GM18868 (cell line): ENCODE data around the gene DPP10.

Experiments
- ATAC-seq: cut with Tn5 transposase; IDR thresholded peaks from one replicate; pipeline ENCODE4 v1.9.1; 2021; ENCODE audit warnings: mild to moderate bottlenecking, moderate library complexity; ENCODE audit not compliant: unreplicated experiment

Gene DPP10

DNA sequence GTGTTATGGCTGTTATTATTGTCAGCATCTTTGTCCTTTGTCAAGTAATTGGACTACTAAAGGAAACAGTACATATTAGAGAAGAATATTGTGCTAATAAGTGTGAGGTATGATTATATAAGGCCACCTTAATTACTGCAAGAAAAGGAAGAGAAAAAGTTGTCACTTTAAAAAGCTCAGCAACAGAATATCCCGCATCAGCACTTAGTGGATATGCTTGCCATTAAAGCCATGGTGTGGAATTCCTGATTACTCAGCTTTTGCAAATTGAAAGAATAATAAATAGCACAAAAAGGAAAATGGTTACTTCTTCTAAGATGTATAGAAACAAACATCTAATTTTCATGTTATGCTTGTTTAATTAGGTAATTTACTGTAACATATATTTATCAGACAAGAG, 347.5 kb downstream of the DPP10 start:
- ATAC-seq: no peak

DNA sequence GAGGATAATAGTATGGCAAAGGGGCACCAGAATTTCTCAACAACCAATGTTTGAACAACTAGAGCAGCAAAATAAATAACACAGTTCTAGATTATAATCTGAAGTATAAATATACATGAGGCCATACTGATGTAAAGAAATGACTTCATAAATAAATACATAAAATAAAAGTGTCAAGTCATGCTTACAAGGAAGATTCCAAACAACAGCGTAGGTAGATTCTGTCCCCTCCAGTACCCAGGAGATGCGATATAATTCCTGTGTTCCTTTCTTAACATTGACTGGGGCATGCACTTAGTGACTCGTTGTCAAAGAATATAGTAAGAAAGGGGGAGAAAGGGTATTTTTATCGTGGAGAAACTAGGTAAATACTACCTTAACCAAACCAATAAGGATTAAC, 355.1 kb downstream of the DPP10 start:
- no peak for ATAC-seq

DNA sequence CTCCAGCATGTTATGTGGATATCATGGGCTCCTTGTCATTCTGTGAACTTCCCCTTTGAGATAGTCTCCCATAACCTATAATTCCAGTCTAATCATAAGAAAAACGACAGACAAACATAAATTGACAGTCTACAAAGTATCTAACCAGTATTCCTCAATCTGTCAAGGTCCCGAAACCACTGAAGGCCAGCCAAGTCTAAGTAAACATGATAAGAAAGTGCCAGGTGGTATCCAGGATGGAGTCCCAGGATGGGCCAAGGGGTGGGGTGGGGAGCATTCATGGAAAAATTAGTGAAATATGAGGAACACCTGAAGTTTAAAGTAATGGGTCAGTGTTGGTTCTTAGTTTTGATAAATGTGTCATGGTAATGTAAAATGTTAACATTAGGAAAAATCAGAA, 355.5 kb downstream of the DPP10 start:
- ATAC-seq: no peak

DNA sequence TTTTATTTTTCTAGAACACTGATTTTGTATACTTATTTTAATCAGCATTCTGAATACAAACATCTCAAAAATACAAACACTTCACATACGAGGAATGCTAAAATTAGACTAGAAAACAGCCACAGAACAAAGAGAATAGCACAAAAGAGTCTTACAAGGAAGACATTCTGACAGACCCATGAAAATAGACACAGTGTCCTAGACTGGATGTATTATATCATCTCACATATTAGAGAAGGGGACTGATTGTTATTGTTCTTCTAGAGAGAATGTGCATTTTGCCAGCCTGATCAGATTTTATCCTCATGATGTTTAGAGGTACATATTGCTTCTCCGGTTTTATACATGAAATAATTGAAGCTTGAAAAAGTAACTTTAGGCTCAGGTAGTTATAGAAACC, 357.9 kb downstream of the DPP10 start:
- ATAC-seq: no peak

DNA sequence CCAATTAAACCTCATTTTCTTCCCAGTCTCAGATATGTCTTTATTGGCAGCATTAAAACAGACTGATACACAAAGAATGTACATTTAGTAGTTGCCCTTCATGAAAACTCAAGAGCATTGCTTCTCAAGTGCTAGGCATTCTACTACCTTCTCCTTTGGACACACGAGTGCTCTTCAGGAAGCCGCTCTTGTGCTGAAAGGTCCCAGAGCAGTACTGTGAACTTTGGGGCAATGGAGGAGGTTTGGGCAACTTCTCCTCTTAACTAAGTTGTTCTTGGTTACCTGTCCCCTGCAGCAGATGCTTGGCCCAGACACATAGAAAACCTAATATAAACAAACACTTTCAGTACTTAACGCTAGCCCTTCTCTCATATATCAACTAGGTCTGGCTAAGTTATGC, 362.8 kb downstream of the DPP10 start:
- no peak for ATAC-seq

DNA sequence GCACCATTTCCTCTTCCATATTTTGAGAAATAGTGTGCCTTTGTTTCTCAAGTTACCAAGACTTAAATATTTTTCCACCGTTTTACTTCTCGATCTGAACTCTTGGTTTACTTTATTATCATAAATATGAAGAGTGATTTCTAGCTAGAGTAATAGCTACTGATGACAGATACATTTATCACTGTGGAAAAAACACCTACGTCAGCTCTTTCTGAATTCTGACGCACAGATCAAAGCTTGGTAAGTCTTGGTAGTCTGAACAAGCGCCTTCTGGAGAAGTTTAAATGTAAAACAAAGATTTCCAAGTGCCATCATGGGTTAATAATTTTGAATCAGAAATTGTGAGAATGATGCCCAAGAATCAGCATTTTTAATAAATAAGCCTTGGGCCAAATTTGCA, 367.7 kb downstream of the DPP10 start:
- no peak for ATAC-seq

DNA sequence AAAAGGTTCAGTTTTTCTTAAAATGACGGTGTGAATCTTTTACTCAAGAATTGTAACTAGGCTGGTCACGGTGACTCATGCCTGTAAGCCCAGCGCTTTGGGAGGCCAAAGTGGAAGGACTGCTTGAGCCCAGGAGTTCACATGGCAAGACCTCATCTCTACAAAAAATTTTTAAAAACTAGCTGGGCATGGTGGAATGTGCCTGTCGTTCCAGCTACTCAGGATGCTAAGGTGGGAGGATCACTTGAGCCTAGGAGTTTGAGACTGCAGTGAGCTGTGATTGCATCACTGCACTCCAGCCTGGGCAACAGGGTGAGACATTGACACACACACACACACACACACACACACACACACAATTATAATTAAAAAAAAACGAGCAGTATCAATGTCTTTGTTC, 369.8 kb downstream of the DPP10 start:
- no peak for ATAC-seq

DNA sequence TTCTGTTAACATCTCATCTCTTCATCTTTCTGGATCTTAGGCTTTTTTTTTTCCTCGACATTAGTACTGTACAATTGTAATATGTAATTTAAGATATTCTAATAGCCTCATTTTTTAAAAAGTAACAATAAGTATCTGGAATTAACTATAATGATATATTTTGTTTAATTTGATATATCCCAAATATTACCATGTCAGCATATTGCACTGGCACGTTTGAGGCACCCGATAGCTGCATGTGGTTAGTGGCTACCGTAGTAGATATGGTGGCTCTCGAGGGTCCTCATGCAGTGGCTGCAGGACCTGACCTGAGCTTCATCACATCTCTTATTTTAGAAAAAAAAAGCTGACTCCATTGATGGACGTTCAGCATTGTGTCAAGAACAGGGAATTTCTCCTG, 371.9 kb downstream of the DPP10 start:
- no peak for ATAC-seq

DNA sequence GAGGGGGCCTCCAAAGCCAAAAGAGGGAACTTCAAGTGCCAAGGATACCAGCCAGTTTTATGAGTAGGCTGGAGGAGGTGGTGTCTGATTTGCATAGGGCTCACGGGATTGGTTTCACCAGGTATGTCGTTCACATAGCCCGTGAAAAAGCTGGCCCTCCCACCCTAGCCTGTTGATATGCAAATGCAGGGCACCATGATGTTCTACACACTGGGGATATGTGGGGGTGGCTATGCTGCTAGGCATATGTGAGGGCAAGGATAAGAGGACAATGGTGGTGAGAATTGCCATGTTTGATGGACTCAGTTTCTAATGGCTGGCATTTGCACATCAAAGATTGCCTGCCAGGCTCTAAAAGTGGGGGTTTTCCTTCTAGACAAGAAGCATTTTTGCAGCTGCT, 378.6 kb downstream of the DPP10 start:
- no peak for ATAC-seq

DNA sequence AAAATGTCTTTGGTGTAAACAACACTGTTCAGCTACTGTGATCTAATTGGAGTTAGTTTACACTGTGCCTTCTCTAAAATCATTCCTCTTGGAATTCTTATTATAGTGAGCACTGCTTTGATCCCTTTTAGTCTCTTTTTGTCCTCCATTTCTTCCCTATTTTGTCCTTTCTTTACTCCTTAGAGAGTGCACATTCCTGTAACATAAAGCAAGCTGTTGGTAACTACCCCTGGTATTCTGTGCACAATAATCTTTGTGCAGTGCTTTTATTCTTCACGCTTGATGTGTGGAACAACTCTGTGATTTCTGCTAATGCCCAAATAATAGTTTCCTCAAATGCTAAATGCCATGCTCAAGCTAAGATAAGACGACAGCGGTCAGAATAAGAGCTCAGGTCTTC, 401.5 kb downstream of the DPP10 start:
- no peak for ATAC-seq

DNA sequence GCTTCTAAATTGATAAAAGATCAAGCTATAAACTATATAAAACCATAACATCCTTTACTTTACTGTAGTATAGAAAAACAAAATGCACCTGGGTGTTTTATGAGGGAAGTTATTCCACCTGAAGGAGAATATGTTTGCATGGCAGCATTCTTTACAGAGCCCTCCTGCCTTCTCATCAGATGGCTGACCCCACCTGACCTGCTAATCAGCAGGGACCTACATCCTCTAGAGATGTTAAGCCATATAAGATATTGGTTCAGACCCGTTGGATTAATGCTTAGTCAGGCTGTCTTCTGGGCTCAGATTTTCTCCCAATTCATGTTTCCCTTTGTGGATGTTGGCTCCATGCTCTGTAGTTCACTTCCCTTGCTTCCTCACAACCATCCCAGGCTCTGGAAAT, 414.8 kb downstream of the DPP10 start:
- ATAC-seq: no peak

DNA sequence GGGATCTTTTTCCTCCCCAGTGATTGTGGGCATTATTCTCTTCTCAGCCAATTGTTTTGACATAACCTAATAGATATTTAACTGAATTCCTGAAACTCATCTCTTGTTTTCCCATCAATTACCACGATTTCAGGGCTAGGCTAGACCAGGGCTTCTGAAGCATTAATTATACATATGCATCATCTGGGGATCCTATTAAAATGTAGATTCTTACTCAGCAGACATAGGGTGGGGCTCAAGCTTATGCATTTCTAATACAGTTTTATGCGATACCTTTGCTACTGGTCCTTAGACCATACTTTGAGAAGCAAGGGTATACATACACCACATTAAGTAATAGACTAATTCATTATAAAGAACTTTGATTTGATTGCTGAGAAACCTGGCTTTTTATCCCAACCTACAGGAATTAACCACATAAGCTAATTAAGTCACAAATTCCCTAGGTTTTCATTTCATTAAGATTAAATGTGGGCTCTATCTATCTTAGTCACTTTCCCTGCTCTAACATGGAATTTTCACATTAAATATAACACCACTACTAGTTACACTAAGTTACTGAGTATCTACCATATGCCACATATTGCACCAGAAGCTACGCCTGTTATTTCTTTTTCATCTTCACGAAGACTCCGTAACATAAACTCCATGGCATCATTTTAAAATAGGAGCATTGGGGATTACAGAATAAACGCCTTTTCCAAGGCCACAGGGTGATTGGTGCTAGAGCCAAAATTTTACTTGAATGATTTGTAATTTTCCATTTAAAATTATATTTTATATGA, 417.5 kb downstream of the DPP10 start:
- ATAC-seq: no peak

DNA sequence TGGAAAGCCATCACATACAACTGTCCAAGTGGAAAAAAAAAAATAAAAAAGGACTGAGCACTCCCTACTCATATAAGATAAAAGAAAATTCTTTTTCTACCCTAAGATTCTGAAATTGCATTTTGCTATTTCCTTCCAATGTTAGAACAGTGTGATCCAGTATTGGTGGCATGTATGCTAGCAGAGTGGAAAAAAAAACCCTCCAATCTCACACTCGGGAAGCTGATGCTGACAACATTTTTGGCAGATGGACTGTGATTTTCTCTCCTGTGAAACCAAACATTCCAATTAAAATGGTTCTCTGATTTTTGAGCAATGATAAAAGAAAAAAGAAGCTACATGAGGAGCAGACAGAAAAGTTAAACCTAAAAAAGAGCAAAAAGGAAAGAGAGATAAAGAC, 419.8 kb downstream of the DPP10 start:
- ATAC-seq: no peak

DNA sequence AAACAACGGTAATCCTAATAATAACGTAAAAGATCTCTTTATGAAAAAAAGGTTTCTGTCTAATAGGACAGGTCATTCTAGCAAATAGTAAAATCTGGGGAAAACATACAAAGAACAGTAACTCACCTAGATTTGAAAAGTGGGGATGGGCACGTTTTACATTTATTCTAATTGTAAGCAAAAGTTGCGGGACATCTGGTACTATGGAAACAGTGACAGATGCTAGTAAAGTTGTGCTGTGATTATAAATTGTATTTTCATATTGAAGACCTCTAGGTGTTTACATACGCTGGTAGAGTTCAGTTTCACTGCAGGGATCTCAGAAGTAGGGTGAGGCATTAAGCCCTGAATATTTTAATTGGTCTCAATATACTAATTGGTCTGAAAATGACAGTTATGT, 422.5 kb downstream of the DPP10 start:
- no peak for ATAC-seq

DNA sequence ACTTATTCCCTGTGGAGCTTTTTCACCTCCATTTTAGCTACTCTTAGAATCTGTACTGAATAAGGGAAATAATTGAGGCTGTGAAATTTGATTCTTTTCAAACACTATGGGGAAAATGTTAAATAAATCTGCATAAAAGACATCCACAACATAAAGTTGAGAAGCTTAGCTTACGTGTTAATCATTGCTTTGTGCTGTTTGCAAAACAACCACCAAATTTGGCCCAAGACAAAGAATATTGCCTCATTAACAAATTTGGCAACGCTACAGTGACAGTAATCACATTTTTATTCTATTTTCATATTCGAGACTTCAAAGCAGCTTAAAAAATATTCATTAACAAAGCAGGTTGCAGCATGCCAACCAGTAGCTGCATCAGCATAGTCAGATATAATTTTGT, 437.6 kb downstream of the DPP10 start:
- no peak for ATAC-seq

DNA sequence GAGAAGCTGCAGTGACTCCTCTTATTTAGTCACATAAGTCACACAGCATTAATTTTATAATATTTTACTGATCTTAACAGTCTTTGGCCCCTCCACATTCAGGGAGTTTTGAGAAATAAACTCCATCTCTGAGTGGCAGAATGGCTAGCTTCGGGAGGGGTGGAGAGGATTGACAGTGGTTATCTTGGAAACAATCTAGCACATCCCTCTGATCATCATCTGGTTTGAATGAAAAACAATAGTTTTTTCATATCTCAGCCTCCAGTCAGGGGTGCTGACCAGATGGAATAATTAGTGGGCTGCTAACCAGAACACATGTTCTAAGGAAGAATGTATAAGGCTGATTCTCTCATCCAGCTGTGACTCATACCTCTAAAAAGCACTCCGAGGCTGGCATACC, 477.5 kb downstream of the DPP10 start:
- no peak for ATAC-seq

DNA sequence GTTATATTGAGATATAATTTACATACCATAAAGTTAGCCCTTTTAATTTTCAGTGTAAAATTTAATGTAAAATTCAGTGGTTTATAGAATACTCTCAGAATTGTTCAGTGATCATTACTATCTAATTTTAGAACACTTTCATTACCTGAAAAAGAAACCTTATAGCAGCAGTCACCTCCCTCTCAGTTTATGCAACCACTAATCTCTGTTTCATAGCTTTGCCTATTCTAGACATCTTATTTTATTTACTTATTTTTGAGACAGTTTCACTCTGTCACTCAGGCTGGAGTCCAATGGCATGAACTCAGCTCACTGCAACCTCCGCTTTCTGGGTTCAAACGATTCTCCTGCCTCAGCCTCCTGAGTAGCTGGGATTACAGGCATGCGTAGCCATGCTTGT, 479.6 kb downstream of the DPP10 start:
- no peak for ATAC-seq

DNA sequence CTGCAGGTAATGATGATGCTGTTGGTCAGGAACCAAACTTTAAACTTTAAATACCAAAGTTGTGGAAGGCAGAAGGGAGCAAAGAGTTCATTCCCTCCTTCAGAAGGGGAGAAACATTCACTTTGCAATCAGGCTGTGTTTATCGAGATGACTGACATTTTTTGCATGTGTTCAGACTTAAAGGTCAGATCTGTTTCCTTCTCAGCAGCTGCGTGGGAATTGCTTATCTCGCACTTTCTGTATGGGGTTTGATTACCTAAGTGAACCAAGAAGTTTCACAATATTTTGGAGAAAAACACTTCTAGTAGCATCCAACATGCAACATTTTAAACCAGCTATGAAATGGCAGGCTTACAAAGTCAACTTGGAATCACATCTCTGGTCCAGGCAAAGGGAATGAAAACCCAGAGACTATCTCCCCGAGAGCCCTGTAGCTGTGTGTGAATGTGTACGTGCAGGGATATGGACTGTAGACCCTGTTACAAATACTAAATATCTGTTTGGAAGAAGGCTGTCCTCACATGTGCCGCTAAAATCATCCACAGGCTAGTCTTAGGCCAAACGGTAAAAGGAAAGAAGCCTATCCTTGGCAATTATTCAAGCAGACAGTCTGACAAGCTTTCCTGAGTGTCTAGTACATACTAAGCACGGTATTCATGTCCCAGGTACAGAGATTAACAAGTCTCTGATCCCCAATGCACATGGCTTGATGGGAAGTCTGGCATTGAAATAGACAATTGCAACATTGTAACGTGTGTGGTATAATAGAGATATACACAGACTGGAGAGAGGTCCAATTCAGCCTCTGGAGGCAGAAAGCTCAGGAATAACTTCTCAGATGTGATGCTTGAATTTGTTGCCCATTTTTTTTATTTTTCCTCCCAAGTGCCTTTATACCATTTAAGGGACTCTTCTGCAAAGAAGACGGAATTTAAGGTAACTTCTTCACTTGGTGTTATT, 483.1 kb downstream of the DPP10 start:
- ATAC-seq: no peak

DNA sequence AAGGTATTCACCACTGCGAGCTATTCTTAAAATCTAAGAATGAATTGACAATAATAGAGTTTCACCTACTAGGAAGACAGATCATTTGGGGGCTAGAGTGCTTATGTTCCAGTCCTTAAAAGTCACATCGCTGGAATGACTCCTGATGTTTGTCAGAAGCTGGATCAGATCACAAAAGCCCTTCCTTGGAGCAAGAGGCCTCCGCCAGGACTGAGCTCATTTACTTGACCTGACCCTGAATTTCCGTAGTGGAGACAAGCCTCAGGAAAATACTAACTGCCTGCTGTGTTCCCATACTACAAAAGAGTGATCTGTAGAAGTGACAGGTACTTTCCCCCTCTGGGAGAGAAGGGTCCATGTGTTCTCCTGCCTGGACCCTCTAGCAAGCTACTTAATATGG, 483.9 kb downstream of the DPP10 start:
- ATAC-seq: no peak

DNA sequence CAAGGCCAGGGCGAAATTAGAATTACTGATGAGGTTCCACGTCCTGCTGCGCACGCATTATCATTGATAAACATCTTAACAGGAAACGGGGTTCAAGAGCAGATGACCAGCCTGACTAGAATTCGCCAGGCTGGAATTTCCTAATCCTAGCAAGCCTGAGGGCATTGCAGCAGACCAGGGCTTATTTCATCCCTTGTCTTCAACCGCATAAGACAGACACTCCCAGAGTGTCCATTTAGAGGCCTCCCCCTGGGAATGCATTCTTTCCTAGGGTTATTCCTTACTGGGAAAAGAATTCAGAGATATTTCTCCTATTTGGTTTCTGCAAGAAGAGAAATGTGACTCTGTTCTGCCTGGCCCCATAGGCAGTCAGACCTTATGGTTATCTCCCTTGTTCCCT, 486.8 kb downstream of the DPP10 start:
- ATAC-seq: no peak

DNA sequence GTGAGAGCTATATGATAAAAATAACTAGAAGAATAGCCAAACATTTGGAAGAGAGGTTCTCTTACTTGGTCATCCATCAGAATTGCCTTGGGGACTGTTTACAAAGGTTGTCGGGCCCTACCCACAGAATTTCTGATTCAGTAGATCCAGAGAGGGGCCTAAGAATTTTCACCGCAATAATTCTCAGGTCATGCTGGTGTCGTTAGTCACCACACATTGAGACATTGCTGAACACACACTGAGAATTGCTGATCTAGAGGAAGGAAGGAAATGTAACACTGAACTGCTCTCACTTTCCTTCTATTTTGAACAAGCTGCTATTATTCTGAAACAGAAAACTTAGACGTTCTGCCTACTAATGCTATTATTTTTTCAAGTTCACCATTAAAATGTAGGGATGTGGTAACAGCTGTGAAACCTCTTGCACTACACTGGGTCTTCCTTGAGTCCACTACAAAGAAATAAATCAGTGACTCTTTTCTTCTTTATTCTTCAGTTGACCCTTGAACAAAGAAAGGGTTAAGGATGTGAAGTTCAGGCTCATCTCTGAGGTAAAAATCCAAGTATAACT, 491.3 kb downstream of the DPP10 start:
- no peak for ATAC-seq

DNA sequence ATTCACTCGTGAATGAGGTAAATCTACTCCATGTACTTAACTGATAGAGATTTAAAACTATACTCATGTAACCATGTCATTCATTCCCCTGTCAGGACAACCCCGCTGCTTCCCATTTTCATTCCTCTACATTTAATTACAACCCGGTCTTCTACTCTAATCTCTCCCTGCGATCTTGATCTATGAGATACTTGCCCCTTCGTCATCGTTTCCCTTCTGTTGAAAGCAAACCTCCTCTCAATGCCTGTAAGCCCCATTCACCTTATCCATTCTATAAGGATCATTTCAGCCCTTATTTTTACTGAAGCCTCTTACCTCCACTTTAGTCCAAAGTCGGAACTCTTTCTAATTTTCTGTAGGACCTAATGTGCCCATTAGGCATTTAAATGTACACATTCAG, 492.6 kb downstream of the DPP10 start:
- ATAC-seq: no peak
